Measurements from ENCODE around the gene KCNG2.

KCNG2 gene

GRCh38 chr18:79924814-79925731, 127.3 kb downstream of the KCNG2 start:
- DNase-seq (ENCODE audit: low spot score): no peak

- no peak for DNase-seq (ENCODE audit: low spot score)
Measured at GRCh38 chr18:79926306-79926705, 128.6 kb downstream of the KCNG2 start.

- DNase-seq (ENCODE audit: low spot score): no peak
Measured at GRCh38 chr18:79926715-79927606, 129.2 kb downstream of the KCNG2 start.

- no peak for DNase-seq (ENCODE audit: low spot score)
Measured at GRCh38 chr18:79927607-79928562, 130.1 kb downstream of the KCNG2 start.

- no peak for DNase-seq (ENCODE audit: low spot score)
Measured at GRCh38 chr18:79928563-79928960, 130.8 kb downstream of the KCNG2 start.

- no peak for DNase-seq (ENCODE audit: low spot score)
Measured at GRCh38 chr18:79930020-79930642, 132.4 kb downstream of the KCNG2 start.

GRCh38 chr18:79931475-79931874, 133.7 kb downstream of the KCNG2 start:
- DNase-seq (ENCODE audit: low spot score): no peak

- no peak for DNase-seq (ENCODE audit: low spot score)
Measured at GRCh38 chr18:79932907-79933306, 135.2 kb downstream of the KCNG2 start.

GRCh38 chr18:79933765-79934164, 136.0 kb downstream of the KCNG2 start:
- DNase-seq (ENCODE audit: low spot score): no peak

- DNase-seq (ENCODE audit: low spot score): no peak
Measured at GRCh38 chr18:79934311-79935097, 136.8 kb downstream of the KCNG2 start.

- no peak for DNase-seq (ENCODE audit: low spot score)
Measured at GRCh38 chr18:79935098-79935480, 137.4 kb downstream of the KCNG2 start.

- no peak for DNase-seq (ENCODE audit: low spot score)
Measured at GRCh38 chr18:79935499-79935898, 137.8 kb downstream of the KCNG2 start.

- no peak for DNase-seq (ENCODE audit: low spot score)
Measured at GRCh38 chr18:79935925-79936324, 138.2 kb downstream of the KCNG2 start.

GRCh38 chr18:79936641-79937040, 138.9 kb downstream of the KCNG2 start:
- no peak for DNase-seq (ENCODE audit: low spot score)

GRCh38 chr18:79937103-79937860, 139.5 kb downstream of the KCNG2 start:
- no peak for DNase-seq (ENCODE audit: low spot score)

GRCh38 chr18:79938196-79938595, 140.5 kb downstream of the KCNG2 start:
- DNase-seq (ENCODE audit: low spot score): no peak

GRCh38 chr18:79939096-79939495, 141.4 kb downstream of the KCNG2 start:
- no peak for DNase-seq (ENCODE audit: low spot score)

GRCh38 chr18:79940126-79940813, 142.5 kb downstream of the KCNG2 start:
- no peak for DNase-seq (ENCODE audit: low spot score)

- no peak for DNase-seq (ENCODE audit: low spot score)
Measured at GRCh38 chr18:79940814-79941472, 143.2 kb downstream of the KCNG2 start.
